ENCODE data around the gene AASS. TPM values are rescaled to one million over a fixed set of nuclear protein-coding genes. Genes with fewer than 3 reads are reported as not detected.

AASS gene
- total RNA-seq, 4 donors from 2014 or later, result 10.1 to 28.5 (median 24.3) TPM

- Histone ChIP-seq H3K4me3 (no peak overlapping the region), H3K4me1 (no peaks in the 10 kb centered on the region), H3K27me3 (no peaks in the 10 kb centered on the region), H3K9me3 (no peaks in the 10 kb centered on the region), H3K36me3 (no peaks in the 10 kb centered on the region), H3K27ac (no peak overlapping the region)
- DNase-seq, result no peak
- TF ChIP-seq POLR2A (IDR thresholded peaks at IDR 0.05) (no peak), CTCF (IDR thresholded peaks at IDR 0.05) (no peak)
These were observed 22.2 kb upstream of the AASS start for GRCh38 chr7:122166275-122166674.

- H3K36me3 ChIP-seq, result no peaks in the 10 kb centered on the region
- no peaks in the 10 kb centered on the region for H3K27me3 ChIP-seq
- H3K4me1 ChIP-seq, result no peaks in the 10 kb centered on the region
- H3K4me3 ChIP-seq, result no peak overlapping the region
- DNase-seq, result no peak
- no peak overlapping the region for H3K27ac ChIP-seq
- H3K9me3 ChIP-seq, result no peaks in the 10 kb centered on the region
- no peak for TF ChIP-seq CTCF (IDR thresholded peaks at IDR 0.05)
- no peak for TF ChIP-seq POLR2A (IDR thresholded peaks at IDR 0.05)
These were observed 17.6 kb upstream of the AASS start for GRCh38 chr7:122161628-122162027.

- no peaks in the 10 kb centered on the region for H3K27me3 ChIP-seq
- no peaks in the 10 kb centered on the region for H3K4me1 ChIP-seq
- no peaks in the 10 kb centered on the region for H3K9me3 ChIP-seq
- no peaks in the 10 kb centered on the region for H3K36me3 ChIP-seq
- H3K4me3 ChIP-seq, result no peak overlapping the region
- TF ChIP-seq POLR2A (IDR thresholded peaks at IDR 0.05), result no peak
- TF ChIP-seq CTCF (IDR thresholded peaks at IDR 0.05), result no peak
- no peak overlapping the region for H3K27ac ChIP-seq
- DNase-seq, result no peak
These were observed 11.5 kb upstream of the AASS start for GRCh38 chr7:122155566-122155965.

GRCh38 chr7:122148878-122149277, 4.8 kb upstream of the AASS start:
- TF ChIP-seq CTCF (IDR thresholded peaks at IDR 0.05) (no peak), POLR2A (IDR thresholded peaks at IDR 0.05) (no peak)
- no peak overlapping the region for H3K27ac ChIP-seq
- H3K4me3 ChIP-seq, result no peak overlapping the region
- H3K27me3 ChIP-seq, result no peaks in the 10 kb centered on the region
- H3K9me3 ChIP-seq, result no peaks in the 10 kb centered on the region
- no peaks in the 10 kb centered on the region for H3K36me3 ChIP-seq
- DNase-seq, result no peak
- no peaks in the 10 kb centered on the region for H3K4me1 ChIP-seq

GRCh38 chr7:122148081-122148480, 4.0 kb upstream of the AASS start:
- no peaks in the 10 kb centered on the region for H3K4me1 ChIP-seq
- TF ChIP-seq POLR2A (IDR thresholded peaks at IDR 0.05), result no peak
- TF ChIP-seq CTCF (IDR thresholded peaks at IDR 0.05), result no peak

More at GRCh38 chr7:122148081-122148480, 4.0 kb upstream of the AASS start:
- H3K27me3 ChIP-seq, result no peaks in the 10 kb centered on the region
- no peak for DNase-seq
- no peak overlapping the region for H3K4me3 ChIP-seq
- no peaks in the 10 kb centered on the region for H3K9me3 ChIP-seq
- H3K36me3 ChIP-seq, result no peaks in the 10 kb centered on the region
- H3K27ac ChIP-seq, result no peak overlapping the region
